NCI-H748 (cell line): ENCODE data around the gene CRYBB3.

ENCODE experiments used
- DNase-seq: peaks from one replicate; lab custom pipeline; 2025; ENCODE audit not compliant: unreplicated experiment; lab: John Stamatoyannopoulos, UW

The CRYBB3 gene

GRCh38 chr22:25199731-25200520 is at the start of gene CRYBB3:
TSS of gene CRYBB3 (plus strand) at chr22:25199858. CDS start at chr22:25201397, 1,539 bp downstream.
- no peak for DNase-seq

- DNase-seq = no peak
These were observed 45.5 kb upstream of the CRYBB3 start for GRCh38 chr22:25153961-25154666.

GRCh38 chr22:25154667-25154999 is 45.0 kb upstream of the CRYBB3 start:
- DNase-seq = no peak

- DNase-seq = no peak
These were observed 42.9 kb upstream of the CRYBB3 start for GRCh38 chr22:25156736-25157135.

GRCh38 chr22:25159028-25159427 is 40.6 kb upstream of the CRYBB3 start:
- DNase-seq = no peak

GRCh38 chr22:25160120-25160996 is 39.3 kb upstream of the CRYBB3 start:
- DNase-seq = no peak

- no peak for DNase-seq
These were observed 38.4 kb upstream of the CRYBB3 start for GRCh38 chr22:25161017-25161915.

GRCh38 chr22:25161916-25162530 is 37.6 kb upstream of the CRYBB3 start:
- DNase-seq = no peak

GRCh38 chr22:25162561-25162960 is 37.1 kb upstream of the CRYBB3 start:
- no peak for DNase-seq

GRCh38 chr22:25165785-25166184 is 33.9 kb upstream of the CRYBB3 start:
- no peak for DNase-seq

GRCh38 chr22:25166266-25167040 is 33.2 kb upstream of the CRYBB3 start:
- peak; percentile 47 for DNase-seq

- no peak for DNase-seq
These were observed 32.6 kb upstream of the CRYBB3 start for GRCh38 chr22:25167082-25167481.

- no peak for DNase-seq
These were observed 31.6 kb upstream of the CRYBB3 start for GRCh38 chr22:25167834-25168601.

- no peak for DNase-seq
These were observed 30.2 kb upstream of the CRYBB3 start for GRCh38 chr22:25169278-25170031.

- DNase-seq = no peak
These were observed 29.2 kb upstream of the CRYBB3 start for GRCh38 chr22:25170426-25170980.

- no peak for DNase-seq
These were observed 27.5 kb upstream of the CRYBB3 start for GRCh38 chr22:25172153-25172552.

GRCh38 chr22:25174156-25174887 is 25.3 kb upstream of the CRYBB3 start:
- no peak for DNase-seq
